Activated CD8-positive, alpha-beta T cell treated with anti-CD3 and anti-CD28 coated beads for 36 hours (primary cell): ENCODE results near the gene PRCD. TPM values are rescaled to one million over a fixed set of nuclear protein-coding genes. Genes with fewer than 3 reads are reported as not detected.
"Not testable (repeated sequence)": the region's sequence is repeated elsewhere in the genome, so short reads cannot be mapped to it uniquely, and the experiment has no call there.

Experiments used
- ATAC-seq: fragments of 200-7000 bp; cut with Tn5 transposase; one replicate; pipeline ENCODE4 v1.10.0; 2021; ENCODE audit warnings: mild to moderate bottlenecking, moderate library complexity
- CTCF ChIA-PET: fragments of 350-600 bp; sonication (Branson Sonifier 250); formaldehyde crosslinking; loops from one replicate; lab custom pipeline; 2021; ENCODE audit warnings: antibody characterized with exemption; lab: Charles Lee
- POLR2A ChIA-PET: fragments of 350-600 bp; sonication (Branson Sonifier 250); formaldehyde crosslinking; loops from one replicate; lab custom pipeline; 2021; ENCODE audit warnings: antibody characterized with exemption; lab: Charles Lee
- DNase-seq: peaks from one replicate; pipeline ENCODE4 v3.0.0-alpha.2; 2020
- H3K27ac Mint-ChIP-seq: one replicate; pipeline ENCODE4 v1.8.0; 2021; ENCODE audit warnings: mild to moderate bottlenecking, mixed read lengths
- H3K27me3 Mint-ChIP-seq: one replicate; pipeline ENCODE4 v1.8.0; 2021; ENCODE audit warnings: mixed read lengths
- H3K36me3 Mint-ChIP-seq: one replicate; pipeline ENCODE4 v1.8.0; 2021; ENCODE audit warnings: low read depth, mixed read lengths
- H3K4me1 Mint-ChIP-seq: one replicate; pipeline ENCODE4 v1.8.0; 2021; ENCODE audit warnings: low read depth, mixed read lengths
- H3K4me3 Mint-ChIP-seq: one replicate; pipeline ENCODE4 v1.8.0; 2021; ENCODE audit warnings: mild to moderate bottlenecking, moderate library complexity, mixed read lengths
- H3K9me3 Mint-ChIP-seq: one replicate; pipeline ENCODE4 v1.8.0; 2021; ENCODE audit warnings: mixed read lengths
- intact Hi-C: fragments of 100-400 bp; cut with micrococcal nuclease; formaldehyde crosslinking; loops from one replicate; pipeline ENCODE4 v1.10.0; 2022
- total RNA-seq, 2 experiments: library from RNA; stranded (reverse); gene quantifications; one replicate each; pipeline ENCODE4 v1.2.3, GENCODE V29; 2021
- TF ChIP-seq, protein P1 (sequence below): fragments of 200-600 bp; IDR thresholded peaks from one replicate; pipeline ENCODE4 v1.8.0; 2022; ENCODE audit warnings: antibody characterized with exemption, mild to moderate bottlenecking

PRCD gene
- total RNA-seq, 2 experiments from 2014 or later: not detected

DNA sequence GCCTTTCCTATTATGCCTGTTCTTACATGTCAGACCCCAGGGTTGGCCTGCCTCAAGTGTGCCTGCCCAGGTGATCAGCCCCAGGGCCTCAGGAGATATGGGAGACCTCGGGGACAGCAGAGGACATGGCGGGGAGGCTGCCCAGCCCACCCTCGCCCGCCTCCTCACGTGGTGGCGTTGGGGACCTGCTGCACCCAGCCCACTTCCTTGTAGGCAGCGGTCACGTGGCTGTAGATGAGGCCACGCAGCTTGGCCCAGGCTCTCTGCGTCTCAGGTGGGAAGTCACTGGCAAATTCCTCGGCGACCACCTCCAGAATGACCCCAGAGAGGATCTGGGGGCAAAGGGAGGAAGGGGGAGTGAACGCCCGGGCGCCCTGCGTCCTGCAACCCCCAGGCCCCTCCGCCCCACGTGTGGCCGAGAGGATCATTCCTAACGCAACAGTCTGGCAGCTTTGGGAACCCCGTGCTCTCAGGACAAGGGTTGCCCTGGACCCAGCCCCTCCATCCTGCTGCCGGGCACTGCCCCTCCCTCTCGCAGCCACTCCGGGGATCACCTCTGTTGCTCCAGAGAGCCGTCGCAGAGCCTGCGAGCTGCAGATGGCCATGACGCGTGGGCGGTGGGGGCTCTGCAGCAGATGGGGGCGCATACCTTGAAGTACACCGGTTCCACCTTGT is 8.9 kb upstream of the PRCD start:
- H3K27me3 Mint-ChIP-seq: no peaks in the 10 kb centered on the region
- CTCF ChIA-PET: interaction anchor here (1.1 to 1.5 kb wide), 2 partner anchors 8 to 16 kb away, joined by 3 read pairs; no protein-coding TSS in a partner anchor
- intact Hi-C loops: no loop called here
- peaks cover 23% of the 10 kb centered on the region for H3K4me1 Mint-ChIP-seq
- H3K36me3 Mint-ChIP-seq: no peaks in the 10 kb centered on the region
- TF ChIP-seq, protein P1, sequence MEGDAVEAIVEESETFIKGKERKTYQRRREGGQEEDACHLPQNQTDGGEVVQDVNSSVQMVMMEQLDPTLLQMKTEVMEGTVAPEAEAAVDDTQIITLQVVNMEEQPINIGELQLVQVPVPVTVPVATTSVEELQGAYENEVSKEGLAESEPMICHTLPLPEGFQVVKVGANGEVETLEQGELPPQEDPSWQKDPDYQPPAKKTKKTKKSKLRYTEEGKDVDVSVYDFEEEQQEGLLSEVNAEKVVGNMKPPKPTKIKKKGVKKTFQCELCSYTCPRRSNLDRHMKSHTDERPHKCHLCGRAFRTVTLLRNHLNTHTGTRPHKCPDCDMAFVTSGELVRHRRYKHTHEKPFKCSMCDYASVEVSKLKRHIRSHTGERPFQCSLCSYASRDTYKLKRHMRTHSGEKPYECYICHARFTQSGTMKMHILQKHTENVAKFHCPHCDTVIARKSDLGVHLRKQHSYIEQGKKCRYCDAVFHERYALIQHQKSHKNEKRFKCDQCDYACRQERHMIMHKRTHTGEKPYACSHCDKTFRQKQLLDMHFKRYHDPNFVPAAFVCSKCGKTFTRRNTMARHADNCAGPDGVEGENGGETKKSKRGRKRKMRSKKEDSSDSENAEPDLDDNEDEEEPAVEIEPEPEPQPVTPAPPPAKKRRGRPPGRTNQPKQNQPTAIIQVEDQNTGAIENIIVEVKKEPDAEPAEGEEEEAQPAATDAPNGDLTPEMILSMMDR: no peak
- POLR2A ChIA-PET: no interaction called here
- ATAC-seq (no peak), DNase-seq (no peak)
- no peaks in the 10 kb centered on the region for H3K9me3 Mint-ChIP-seq
- H3K4me3 Mint-ChIP-seq: no peak overlapping the region
- no peak overlapping the region for H3K27ac Mint-ChIP-seq

DNA sequence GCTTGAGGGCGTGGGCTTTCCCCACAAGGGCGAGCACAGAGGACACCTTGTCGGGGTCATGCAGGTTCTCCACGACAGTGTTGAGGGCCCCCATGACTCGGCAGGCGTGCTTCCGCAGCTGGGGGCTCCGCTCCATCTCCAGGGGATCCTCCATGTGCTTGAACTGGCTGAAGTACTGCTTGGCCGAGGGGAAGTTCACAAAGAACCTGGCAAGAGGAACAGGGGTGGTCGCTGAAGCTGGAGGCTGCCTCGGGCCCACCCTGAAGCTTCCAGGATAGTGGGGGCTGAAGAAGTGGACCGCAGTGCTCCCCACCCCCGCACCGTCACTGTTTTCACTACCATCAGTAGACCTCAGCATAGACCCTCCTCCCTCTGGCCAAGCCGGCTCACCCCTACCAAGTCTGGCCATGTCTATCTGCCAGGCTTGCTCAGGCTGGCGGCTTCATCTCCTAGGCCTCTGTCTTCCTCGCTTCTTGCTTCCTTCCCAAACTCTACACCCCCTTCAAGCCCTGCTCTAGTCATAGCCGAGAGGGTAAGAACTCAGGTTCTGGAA is 8.3 kb upstream of the PRCD start:
- H3K27me3 Mint-ChIP-seq: peaks cover 3% of the 10 kb centered on the region
- no peak for ATAC-seq
- no peak overlapping the region for H3K27ac Mint-ChIP-seq
- ChIA-PET CTCF (interaction anchor here (1.5 kb wide), 1 partner anchor 9 kb away, joined by 3 read pairs; no protein-coding TSS in a partner anchor), POLR2A (no interaction called here)
- DNase-seq: no peak
- peaks cover 23% of the 10 kb centered on the region for H3K4me1 Mint-ChIP-seq
- H3K36me3 Mint-ChIP-seq: no peaks in the 10 kb centered on the region
- intact Hi-C loops: no loop called here
- H3K4me3 Mint-ChIP-seq: no peak overlapping the region
- no peaks in the 10 kb centered on the region for H3K9me3 Mint-ChIP-seq
- TF ChIP-seq, protein P1: no peak

GRCh38 chr17:76532072-76532651 is 7.7 kb upstream of the PRCD start:
- Mint-ChIP-seq H3K27ac (no peak overlapping the region), H3K4me3 (no peak overlapping the region), H3K4me1 (peaks cover 23% of the 10 kb centered on the region), H3K9me3 (no peaks in the 10 kb centered on the region), H3K27me3 (peaks cover 3% of the 10 kb centered on the region), H3K36me3 (no peaks in the 10 kb centered on the region)
- CTCF ChIA-PET: interaction anchor here (1.5 kb wide), 1 partner anchor 10 kb away, joined by 3 read pairs; no protein-coding TSS in a partner anchor
- DNase-seq: no peak
- ATAC-seq: no peak
- intact Hi-C loops: no loop called here
- POLR2A ChIA-PET: interaction anchor here (0.7 to 1.0 kb wide), 2 partner anchors 28 to 55 kb away, joined by 3 read pairs; no protein-coding TSS in a partner anchor
- TF ChIP-seq, protein P1: no peak

- POLR2A ChIA-PET: interaction anchor here (0.9 kb wide), 1 partner anchor 24 kb away, joined by 4 read pairs; no protein-coding TSS in a partner anchor
- H3K36me3 Mint-ChIP-seq, DNase-seq, ATAC-seq, intact Hi-C loops, H3K27me3 Mint-ChIP-seq, H3K27ac Mint-ChIP-seq, H3K9me3 Mint-ChIP-seq, H3K4me3 Mint-ChIP-seq: not testable (repeated sequence)
- CTCF ChIA-PET: interaction anchor here (1.0 to 1.3 kb wide), 4 partner anchors 10 to 15 kb away, joined by 3 to 9 read pairs (median 4); no protein-coding TSS in a partner anchor
- peaks cover 12% of the 10 kb centered on the region for H3K4me1 Mint-ChIP-seq
Observed at GRCh38 chr17:76533640-76534359, 6.0 kb upstream of the PRCD start.
